Stimulated activated CD4-positive, alpha-beta T cell treated with anti-CD3 and anti-CD28 coated beads, Interleukin-1b, Interleukin-23, amount 100 ng/mL, for 4 hours (primary cell): ENCODE data around the gene SMAD5.

ENCODE experiments used
- DNase-seq, 2 donors: peaks; one replicate each; pipeline ENCODE4 v3.0.0-alpha.2; 2020; ENCODE audit warnings: low read depth in 2 of 2

Gene SMAD5

DNA sequence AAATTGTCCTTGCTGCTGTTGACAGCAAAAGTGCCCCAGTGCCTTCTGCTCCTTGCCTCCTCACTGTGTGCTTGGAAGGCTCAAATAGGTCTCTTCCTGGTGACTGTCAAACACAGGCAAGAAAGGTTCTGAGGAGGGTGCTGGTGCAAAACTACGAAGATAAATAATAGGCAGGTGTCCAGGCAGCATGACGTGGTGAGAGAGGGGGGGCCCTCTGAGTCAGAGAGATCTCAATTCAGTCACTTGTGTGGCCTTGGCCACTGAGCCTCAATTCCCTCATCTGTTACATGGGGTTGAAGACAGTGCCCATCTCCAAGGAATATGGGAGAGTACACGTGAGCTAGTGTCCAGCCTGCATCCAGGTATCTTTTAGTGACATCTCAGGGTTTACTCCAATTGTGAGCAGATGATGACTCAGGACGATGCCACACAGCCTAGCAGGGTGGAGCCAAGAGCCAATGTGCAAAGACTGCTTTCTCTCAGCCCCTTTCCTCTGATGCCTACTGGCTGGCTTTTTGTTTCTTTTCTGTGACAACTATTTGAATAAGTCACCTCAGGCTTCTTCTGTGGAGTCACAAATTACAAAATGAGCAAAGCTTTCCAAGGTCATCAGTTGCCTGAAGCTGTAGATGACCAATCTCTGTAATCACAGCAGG, 90.1 kb downstream of the SMAD5 start:
- DNase-seq: no peak

DNA sequence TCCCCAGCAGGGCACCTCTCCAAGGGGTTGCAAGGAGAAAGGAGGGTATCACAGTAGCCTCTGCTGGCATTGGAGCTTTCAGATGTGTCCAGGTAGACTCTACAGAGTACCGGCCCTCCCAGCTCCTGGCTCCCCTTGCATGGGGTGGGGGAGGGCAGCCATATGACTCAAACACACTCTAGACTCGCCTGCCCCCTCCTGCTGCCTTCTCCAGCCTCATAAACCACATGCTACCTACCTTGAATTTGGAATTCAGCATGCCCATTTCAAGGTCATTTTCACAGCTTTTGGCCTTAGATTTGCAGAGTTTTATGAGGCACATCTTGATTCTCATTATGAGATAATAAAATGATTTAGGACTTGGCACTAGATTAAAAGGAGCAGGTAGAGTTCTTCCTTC, 93.2 kb downstream of the SMAD5 start:
- no peak for DNase-seq

DNA sequence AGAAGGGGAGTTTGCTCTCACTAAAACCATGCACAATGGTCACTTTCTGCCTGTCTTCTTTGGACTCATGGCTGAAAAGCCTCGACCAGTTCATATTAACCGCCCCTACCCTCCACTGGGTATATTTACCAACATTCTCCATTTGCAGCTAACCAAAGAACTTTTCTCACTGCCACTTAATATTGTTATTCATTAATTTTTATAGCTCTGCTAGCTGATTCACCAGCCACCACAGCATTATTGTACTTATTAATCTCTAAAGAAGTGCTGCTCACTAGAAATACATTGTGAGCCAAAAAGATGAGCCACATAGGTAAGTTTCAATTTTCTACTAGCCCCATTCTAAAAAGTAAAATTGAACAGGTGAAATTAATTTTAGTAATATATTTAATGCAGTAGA, 93.8 kb downstream of the SMAD5 start:
- no peak for DNase-seq

DNA sequence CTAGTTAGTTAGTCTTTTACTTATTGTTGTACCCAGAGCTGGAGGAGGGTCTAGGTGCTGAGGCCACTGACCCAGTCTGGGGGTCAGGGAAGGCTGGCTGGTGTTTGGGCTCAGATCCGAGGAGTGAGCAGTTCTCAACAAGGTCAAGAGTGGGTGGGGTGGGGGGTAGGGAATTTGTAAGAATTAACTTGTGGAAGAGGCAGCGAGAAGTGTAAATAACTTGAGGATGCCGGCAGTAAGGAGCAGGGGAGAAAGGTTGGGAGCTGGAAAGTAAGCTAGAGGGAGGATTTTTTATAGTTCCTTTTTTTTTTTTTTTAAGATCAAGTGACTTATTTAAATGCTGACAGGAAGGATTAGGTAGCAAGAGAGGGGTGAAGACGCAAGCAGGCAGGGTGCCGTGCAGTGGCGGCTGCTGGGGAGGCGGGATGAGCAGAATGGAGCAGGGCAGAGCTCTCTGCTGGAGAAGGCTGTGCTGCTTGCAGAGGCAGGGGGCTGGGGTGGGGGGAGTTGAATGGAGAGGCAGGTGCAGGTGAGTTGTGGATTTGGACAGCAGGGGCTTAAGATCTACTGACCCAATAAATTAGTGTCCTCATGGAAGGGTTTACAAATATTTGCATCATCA, 95.6 kb downstream of the SMAD5 start:
- no peak for DNase-seq

DNA sequence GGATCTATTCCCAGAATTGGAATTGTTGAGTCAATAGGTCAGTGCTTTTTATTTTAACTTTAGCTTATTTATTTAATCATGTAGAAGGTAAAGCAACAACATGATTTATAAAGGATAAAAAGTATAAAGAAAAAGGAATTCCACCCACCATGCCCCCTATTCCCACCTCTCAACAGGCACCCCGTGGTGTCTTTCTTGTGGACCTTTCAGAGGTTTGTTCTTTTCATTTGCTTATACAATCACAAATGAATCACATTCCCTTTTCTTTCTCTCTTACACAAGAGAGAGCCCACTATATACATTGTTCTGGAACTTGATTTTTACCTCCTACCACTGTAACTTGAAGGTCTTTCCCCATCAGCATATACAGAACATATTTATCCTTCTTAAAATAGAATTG, 97.5 kb downstream of the SMAD5 start:
- no peak for DNase-seq

DNA sequence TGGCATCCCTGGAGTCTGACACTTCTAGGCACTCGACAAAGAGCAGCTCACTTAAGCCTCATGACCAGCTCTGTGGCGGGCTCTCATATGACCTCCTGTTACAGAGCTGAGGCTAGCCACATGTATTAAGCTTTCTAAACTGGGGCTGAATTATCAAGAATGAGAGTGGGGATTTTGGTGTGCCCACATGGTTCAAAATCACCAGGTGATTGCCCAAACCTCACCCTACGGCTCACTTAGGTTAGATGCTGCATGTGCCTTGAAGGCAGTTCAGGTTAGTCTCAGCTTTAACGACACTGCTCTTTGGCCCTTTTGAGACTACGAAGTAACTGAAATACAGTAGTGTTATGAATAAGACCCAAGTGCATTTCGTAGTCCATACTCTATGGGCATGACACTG, 99.7 kb downstream of the SMAD5 start:
- no peak for DNase-seq
